Neural cell (in vitro differentiated cells): ENCODE data around the gene ZNF621. TPM values are rescaled to one million over a fixed set of nuclear protein-coding genes. Genes with fewer than 3 reads are reported as not detected.

Experiments
- H2AFZ ChIP-seq: fragments of 200-600, 300-800 bp; sonication (generic), shearing (Covaris generic); 2 replicates; pipeline ENCODE4 v1.6.0; 2014; ENCODE audit warnings: low read depth, mild to moderate bottlenecking, antibody characterized with exemption, low read length, moderate library complexity
- H3F3A ChIP-seq: fragments of 200-600 bp; shearing (Covaris generic); 2 replicates; pipeline ENCODE4 v1.6.1; 2016; ENCODE audit warnings: mild to moderate bottlenecking, moderate library complexity, mixed read lengths, antibody characterized with exemption, low read length; ENCODE audit not compliant: insufficient read depth, poor library complexity, severe bottlenecking
- H3K27ac ChIP-seq: fragments of 200-600, 300-800 bp; sonication (generic), shearing (Covaris generic); 2 replicates; pipeline ENCODE4 v1.5.1; 2014; ENCODE audit warnings: mild to moderate bottlenecking, low read length, moderate library complexity
- H3K27me3 ChIP-seq: fragments of 300-800, 200-600 bp; sonication (generic), shearing (Covaris generic); 2 replicates; pipeline ENCODE4 v1.6.0; 2014; ENCODE audit warnings: mild to moderate bottlenecking, low read depth, low read length, moderate library complexity; ENCODE audit not compliant: insufficient read depth
- H3K36me3 ChIP-seq: fragments of 300-800, 200-600 bp; sonication (generic), shearing (Covaris generic); 2 replicates; pipeline ENCODE4 v1.5.1; 2014; ENCODE audit warnings: mild to moderate bottlenecking, antibody characterized with exemption, low read length, moderate library complexity; ENCODE audit not compliant: insufficient read depth
- H3K4me2 ChIP-seq: fragments of 300-800, 200-600 bp; sonication (generic), shearing (Covaris generic); 2 replicates; pipeline ENCODE4 v1.6.0; 2014; ENCODE audit warnings: mild to moderate bottlenecking, low read length
- H3K4me3 ChIP-seq: fragments of 300-800, 200-600 bp; sonication (generic), shearing (Covaris generic); 2 replicates; pipeline ENCODE4 v1.5.1; 2014; ENCODE audit warnings: mild to moderate bottlenecking, low read length, moderate library complexity
- H3K79me2 ChIP-seq: fragments of 200-600 bp; shearing (Covaris generic); replicated peaks from 2 replicates; pipeline ENCODE4 v1.6.0; 2014; ENCODE audit warnings: mild to moderate bottlenecking, low read length, moderate library complexity; ENCODE audit not compliant: insufficient read depth
- H3K9ac ChIP-seq: fragments of 300-800, 200-600 bp; sonication (generic), shearing (Covaris generic); 2 replicates; pipeline ENCODE4 v1.6.1; 2016; ENCODE audit warnings: mild to moderate bottlenecking, low read length, mixed read lengths
- H3K9me2 ChIP-seq: fragments of 200-600 bp; shearing (Covaris generic); 2 replicates; pipeline ENCODE4 v1.6.1; 2016; ENCODE audit warnings: mild to moderate bottlenecking, low read length, mixed read lengths; ENCODE audit not compliant: insufficient read depth
- H3K9me3 ChIP-seq: fragments of 200-600, 300-800 bp; sonication (generic), shearing (Covaris generic); 2 replicates; pipeline ENCODE4 v1.6.1; 2016; ENCODE audit warnings: mild to moderate bottlenecking, mixed run types, low read length, moderate library complexity, mixed read lengths
- H4K20me1 ChIP-seq: fragments of 200-600 bp; shearing (Covaris generic); 2 replicates; pipeline ENCODE4 v1.6.1; 2016; ENCODE audit warnings: mild to moderate bottlenecking, mixed run types; ENCODE audit not compliant: insufficient read depth
- EP300 ChIP-seq: fragments of 450-650 bp; conservative IDR thresholded peaks from 2 replicates; pipeline ENCODE4 v1.6.1; 2014; ENCODE audit warnings: antibody characterized with exemption, mild to moderate bottlenecking, moderate library complexity; ENCODE audit not compliant: poor library complexity, severe bottlenecking
- EZH2 ChIP-seq: fragments of 200-600, 300-800 bp; shearing (Covaris generic), sonication (generic); IDR thresholded peaks from 2 replicates; pipeline ENCODE4 v1.6.1; 2014; ENCODE audit warnings: antibody characterized with exemption, low read length, borderline replicate concordance, mild to moderate bottlenecking; ENCODE audit not compliant: insufficient read depth, poor library complexity, severe bottlenecking
- MXI1 ChIP-seq: fragments of 450-650 bp; conservative IDR thresholded peaks from 2 replicates; pipeline ENCODE4 v1.6.1; 2014; ENCODE audit warnings: antibody characterized with exemption, mild to moderate bottlenecking; ENCODE audit not compliant: poor library complexity, severe bottlenecking
- POLR2AphosphoS5 ChIP-seq: IDR thresholded peaks from 2 replicates; pipeline ENCODE4 v1.6.1; 2012
- RAD21 ChIP-seq: fragments of 450-650 bp; conservative IDR thresholded peaks from 2 replicates; pipeline ENCODE4 v1.6.1; 2014; ENCODE audit warnings: antibody characterized with exemption, mild to moderate bottlenecking, moderate library complexity
- SMC3 ChIP-seq: fragments of 450-650 bp; conservative IDR thresholded peaks from 2 replicates; pipeline ENCODE4 v1.6.1; 2014; ENCODE audit warnings: antibody characterized with exemption, mild to moderate bottlenecking, moderate library complexity; ENCODE audit not compliant: poor library complexity
- TAF1 ChIP-seq: IDR thresholded peaks from 2 replicates; pipeline ENCODE4 v1.6.1; 2012; ENCODE audit warnings: low read depth
- polyA plus RNA-seq: library from polyadenylated mRNA; depleted of rRNA; stranded (reverse); fragments of >200 nt; gene quantifications from 2 replicates; pipeline ENCODE4 v1.2.3, GENCODE V29; 2014
- TF ChIP-seq, protein P1 (sequence below): IDR thresholded peaks from 2 replicates; pipeline ENCODE4 v1.6.1; 2012; ENCODE audit warnings: borderline replicate concordance
- TF ChIP-seq, protein P2 (sequence below): fragments of 450-650 bp; IDR thresholded peaks from 2 replicates; pipeline ENCODE4 v1.5.1; 2014; ENCODE audit warnings: antibody characterized with exemption, mild to moderate bottlenecking, moderate library complexity; ENCODE audit not compliant: poor library complexity, severe bottlenecking

The ZNF621 gene
- polyA plus RNA-seq, 1 donor from 2014 or later = 8.1 TPM

DNA sequence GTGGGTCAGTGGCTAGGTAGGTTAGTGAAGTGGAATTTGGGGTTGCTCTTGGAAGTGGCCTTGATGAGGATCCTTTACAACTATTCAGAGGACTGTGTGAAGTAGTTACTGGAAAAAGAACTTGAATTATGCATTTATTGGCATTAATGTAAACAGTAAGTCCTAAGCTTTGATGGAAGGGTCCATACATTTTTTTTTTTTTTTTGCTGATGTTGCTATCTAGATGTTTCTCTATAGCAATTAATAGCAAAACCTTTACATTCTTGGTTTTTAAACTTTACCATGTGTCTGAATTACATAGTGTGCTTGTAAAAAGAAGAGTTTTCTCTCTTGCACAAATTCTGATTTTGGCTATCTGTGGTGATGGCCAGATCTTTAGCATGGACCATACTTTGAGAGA, 9.5 kb downstream of the ZNF621 start:
- Histone ChIP-seq H2AFZ (no peak overlapping the region), H3F3A (no peaks in the 10 kb centered on the region), H3K79me2 (no peaks in the 10 kb centered on the region), H4K20me1 (no peaks in the 10 kb centered on the region), H3K36me3 (peaks cover 12% of the 10 kb centered on the region), H3K9me3 (peaks cover 5% of the 10 kb centered on the region), H3K9me2 (no peaks in the 10 kb centered on the region), H3K27ac (no peak overlapping the region), H3K9ac (no peak overlapping the region), H3K4me2 (no peak overlapping the region), H3K4me3 (no peak overlapping the region), H3K27me3 (no peaks in the 10 kb centered on the region)
- TF ChIP-seq, protein P1, sequence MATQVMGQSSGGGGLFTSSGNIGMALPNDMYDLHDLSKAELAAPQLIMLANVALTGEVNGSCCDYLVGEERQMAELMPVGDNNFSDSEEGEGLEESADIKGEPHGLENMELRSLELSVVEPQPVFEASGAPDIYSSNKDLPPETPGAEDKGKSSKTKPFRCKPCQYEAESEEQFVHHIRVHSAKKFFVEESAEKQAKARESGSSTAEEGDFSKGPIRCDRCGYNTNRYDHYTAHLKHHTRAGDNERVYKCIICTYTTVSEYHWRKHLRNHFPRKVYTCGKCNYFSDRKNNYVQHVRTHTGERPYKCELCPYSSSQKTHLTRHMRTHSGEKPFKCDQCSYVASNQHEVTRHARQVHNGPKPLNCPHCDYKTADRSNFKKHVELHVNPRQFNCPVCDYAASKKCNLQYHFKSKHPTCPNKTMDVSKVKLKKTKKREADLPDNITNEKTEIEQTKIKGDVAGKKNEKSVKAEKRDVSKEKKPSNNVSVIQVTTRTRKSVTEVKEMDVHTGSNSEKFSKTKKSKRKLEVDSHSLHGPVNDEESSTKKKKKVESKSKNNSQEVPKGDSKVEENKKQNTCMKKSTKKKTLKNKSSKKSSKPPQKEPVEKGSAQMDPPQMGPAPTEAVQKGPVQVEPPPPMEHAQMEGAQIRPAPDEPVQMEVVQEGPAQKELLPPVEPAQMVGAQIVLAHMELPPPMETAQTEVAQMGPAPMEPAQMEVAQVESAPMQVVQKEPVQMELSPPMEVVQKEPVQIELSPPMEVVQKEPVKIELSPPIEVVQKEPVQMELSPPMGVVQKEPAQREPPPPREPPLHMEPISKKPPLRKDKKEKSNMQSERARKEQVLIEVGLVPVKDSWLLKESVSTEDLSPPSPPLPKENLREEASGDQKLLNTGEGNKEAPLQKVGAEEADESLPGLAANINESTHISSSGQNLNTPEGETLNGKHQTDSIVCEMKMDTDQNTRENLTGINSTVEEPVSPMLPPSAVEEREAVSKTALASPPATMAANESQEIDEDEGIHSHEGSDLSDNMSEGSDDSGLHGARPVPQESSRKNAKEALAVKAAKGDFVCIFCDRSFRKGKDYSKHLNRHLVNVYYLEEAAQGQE = no peak
- TF ChIP-seq SMC3 = no peak
- no peak for TF ChIP-seq TAF1
- TF ChIP-seq, protein P2, sequence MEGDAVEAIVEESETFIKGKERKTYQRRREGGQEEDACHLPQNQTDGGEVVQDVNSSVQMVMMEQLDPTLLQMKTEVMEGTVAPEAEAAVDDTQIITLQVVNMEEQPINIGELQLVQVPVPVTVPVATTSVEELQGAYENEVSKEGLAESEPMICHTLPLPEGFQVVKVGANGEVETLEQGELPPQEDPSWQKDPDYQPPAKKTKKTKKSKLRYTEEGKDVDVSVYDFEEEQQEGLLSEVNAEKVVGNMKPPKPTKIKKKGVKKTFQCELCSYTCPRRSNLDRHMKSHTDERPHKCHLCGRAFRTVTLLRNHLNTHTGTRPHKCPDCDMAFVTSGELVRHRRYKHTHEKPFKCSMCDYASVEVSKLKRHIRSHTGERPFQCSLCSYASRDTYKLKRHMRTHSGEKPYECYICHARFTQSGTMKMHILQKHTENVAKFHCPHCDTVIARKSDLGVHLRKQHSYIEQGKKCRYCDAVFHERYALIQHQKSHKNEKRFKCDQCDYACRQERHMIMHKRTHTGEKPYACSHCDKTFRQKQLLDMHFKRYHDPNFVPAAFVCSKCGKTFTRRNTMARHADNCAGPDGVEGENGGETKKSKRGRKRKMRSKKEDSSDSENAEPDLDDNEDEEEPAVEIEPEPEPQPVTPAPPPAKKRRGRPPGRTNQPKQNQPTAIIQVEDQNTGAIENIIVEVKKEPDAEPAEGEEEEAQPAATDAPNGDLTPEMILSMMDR = no peak
- TF ChIP-seq RAD21 = no peak

DNA sequence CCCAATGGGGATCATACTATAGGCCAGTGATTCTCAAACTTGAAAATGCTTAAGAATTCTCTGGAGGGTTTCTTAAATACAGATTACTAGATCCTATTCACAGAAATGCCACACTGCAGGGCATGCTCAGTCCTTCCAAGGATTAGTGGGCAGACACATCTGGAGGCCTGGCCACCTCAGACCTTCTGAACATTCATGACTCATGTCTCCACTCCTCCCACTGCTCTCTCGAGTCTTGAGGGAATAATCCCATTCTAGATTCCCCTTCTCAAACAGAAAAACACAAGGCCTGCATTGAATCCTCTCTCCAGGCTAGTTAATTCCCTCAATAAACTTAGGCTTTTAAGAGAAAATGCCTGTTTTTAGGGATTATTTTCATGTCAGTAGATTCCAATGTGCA, 22.1 kb downstream of the ZNF621 start:
- no peaks in the 10 kb centered on the region for H4K20me1 ChIP-seq

More for the DNA sequence above, 22.1 kb downstream of the ZNF621 start:
- H3K9me2 ChIP-seq = no peaks in the 10 kb centered on the region
- H3K9me3 ChIP-seq = no peaks in the 10 kb centered on the region
- no peak overlapping the region for H3K9ac ChIP-seq
- no peak overlapping the region for H2AFZ ChIP-seq
- no peaks in the 10 kb centered on the region for H3K27me3 ChIP-seq
- no peaks in the 10 kb centered on the region for H3K36me3 ChIP-seq
- H3K79me2 ChIP-seq = no peaks in the 10 kb centered on the region
- TF ChIP-seq RAD21 (no peak), EZH2 (no peak), TAF1 (no peak), MXI1 (no peak), EP300 (no peak), POLR2AphosphoS5 (no peak), SMC3 (no peak)
- TF ChIP-seq, protein P1 = no peak
- TF ChIP-seq, protein P2 = no peak
- H3K27ac ChIP-seq = no peak overlapping the region
- H3K4me3 ChIP-seq = no peak overlapping the region
- H3F3A ChIP-seq = no peaks in the 10 kb centered on the region
- no peak overlapping the region for H3K4me2 ChIP-seq
